A549 (cell line): ENCODE results near the gene ZSCAN10. TPM values are rescaled to one million over a fixed set of nuclear protein-coding genes. Genes with fewer than 3 reads are reported as not detected.

Experiments
- ATAC-seq, 2 experiments: fragments of 200-7000 bp in 1 of 2; fragments of >200 bp in 1 of 2; cut with Nextera tagmentation in 1 of 2; cut with Tn5 transposase in 1 of 2; 3 replicates each; pipeline versions ENCODE4 v1.8.0 to v1.9.1; 2018 to 2020; ENCODE audit warnings: mild to moderate bottlenecking in 1 of 2, moderate library complexity in 1 of 2
- CTCF ChIA-PET: fragments of 300-600 bp; sonication (Branson Sonifier 250); formaldehyde crosslinking; extraction: SDS; loops from one replicate; lab custom pipeline; 2021; ENCODE audit warnings: antibody characterized with exemption, inconsistent platforms; lab: Yijun Ruan, JAX
- POLR2A ChIA-PET: fragments of 350-600 bp; formaldehyde crosslinking; extraction: SDS; loops from one replicate; lab custom pipeline; 2021; ENCODE audit warnings: antibody characterized with exemption, inconsistent platforms; lab: Yijun Ruan, JAX
- DNase-seq, 2 experiments: peaks; one replicate each; pipeline versions ENCODE4 v3.0.0 to v3.0.0-alpha.2; 2011 to 2016; ENCODE audit warnings: low read depth in 1 of 2, low spot score in 1 of 2
- FAIRE-seq: peaks from 2 replicates; lab custom pipeline; 2011; peaks lifted over from hg19 to GRCh38; lab: Jason Lieb, UNC
- H3K27ac ChIP-seq, 2 experiments: fragments of >200 bp; sonication (Bioruptor Twin); formaldehyde crosslinking; 3 replicates each; pipeline ENCODE4 v1.5.1; 2016 to 2017
- H3K4me1 ChIP-seq: fragments of >200 bp; sonication (Bioruptor Twin); formaldehyde crosslinking; 3 replicates; pipeline ENCODE4 v1.6.1; 2016
- H3K4me2 ChIP-seq: fragments of >200 bp; sonication (Bioruptor Twin); formaldehyde crosslinking; 3 replicates; pipeline ENCODE4 v1.6.1; 2016
- H3K4me3 ChIP-seq: fragments of >200 bp; sonication (Bioruptor Twin); formaldehyde crosslinking; 3 replicates; pipeline ENCODE4 v1.5.1; 2016
- H3K9me3 ChIP-seq: fragments of >200 bp; sonication (Bioruptor Twin); formaldehyde crosslinking; 3 replicates; pipeline ENCODE4 v1.6.1; 2016
- ATOH8 ChIP-seq: fragments of 250-450 bp; sonication (Bioruptor Pico); IDR thresholded peaks from 2 replicates; pipeline ENCODE4 v1.5.0; 2020; ENCODE audit warnings: low read depth, mild to moderate bottlenecking, moderate library complexity
- CBX8 ChIP-seq: fragments of 200-600 bp; sonication (generic); IDR thresholded peaks from 2 replicates; pipeline ENCODE4 v1.6.1; 2016
- CEBPB ChIP-seq, 2 experiments: fragments of >200 bp in 1 of 2; sonication (Bioruptor Twin) in 1 of 2; formaldehyde crosslinking in 1 of 2; IDR thresholded peaks; 2 replicates each; pipeline ENCODE4 v1.6.1; 2012 to 2016
- CHD2 ChIP-seq: fragments of 150-350 bp; IDR thresholded peaks from 2 replicates; pipeline ENCODE4 v1.6.1; 2014; ENCODE audit warnings: low read length; ENCODE audit not compliant: partially characterized antibody
- CHD4 ChIP-seq: fragments of 200-600 bp; sonication (generic); IDR thresholded peaks from 2 replicates; pipeline ENCODE4 v1.6.1; 2016; ENCODE audit warnings: antibody characterized with exemption, mild to moderate bottlenecking, borderline replicate concordance
- E2F6 ChIP-seq: IDR thresholded peaks from 2 replicates; pipeline ENCODE4 v1.6.1; 2012; ENCODE audit warnings: low read depth, borderline replicate concordance
- EHF ChIP-seq: fragments of 250-450 bp; sonication (Bioruptor Pico); IDR thresholded peaks from 2 replicates; pipeline ENCODE4 v1.5.0; 2020; ENCODE audit warnings: mild to moderate bottlenecking
- EHMT2 ChIP-seq: fragments of 200-600 bp; sonication (generic); IDR thresholded peaks from 2 replicates; pipeline ENCODE4 v1.6.1; 2016; ENCODE audit warnings: antibody characterized with exemption, low read depth, mild to moderate bottlenecking, moderate library complexity
- FOSB ChIP-seq: fragments of 250-450 bp; sonication (Bioruptor Pico); IDR thresholded peaks from 2 replicates; pipeline ENCODE4 v1.5.0; 2020; ENCODE audit warnings: mild to moderate bottlenecking, moderate library complexity
- GATA3 ChIP-seq: IDR thresholded peaks from 2 replicates; pipeline ENCODE4 v1.6.1; 2012; ENCODE audit warnings: borderline replicate concordance
- HDAC2 ChIP-seq: fragments of 200-600 bp; sonication (generic); IDR thresholded peaks from 2 replicates; pipeline ENCODE4 v1.6.1; 2016
- HOXA7 ChIP-seq: fragments of 250-450 bp; sonication (Bioruptor Pico); IDR thresholded peaks from 2 replicates; pipeline ENCODE4 v1.5.0; 2020; ENCODE audit warnings: mild to moderate bottlenecking, moderate library complexity
- JUN ChIP-seq, 2 experiments: fragments of >200 bp; sonication (Bioruptor Twin); formaldehyde crosslinking; IDR thresholded peaks; 2 replicates in 1 of 2; 3 replicates in 1 of 2; pipeline ENCODE4 v1.6.1; 2016 to 2017
- KDM5A ChIP-seq: fragments of 200-600 bp; sonication (generic); IDR thresholded peaks from 2 replicates; pipeline ENCODE4 v1.6.1; 2016; ENCODE audit warnings: antibody characterized with exemption, mild to moderate bottlenecking
- MAFK ChIP-seq: fragments of 450-650 bp; IDR thresholded peaks from 2 replicates; pipeline ENCODE4 v1.6.1; 2014; ENCODE audit not compliant: partially characterized antibody
- MAX ChIP-seq: IDR thresholded peaks from 2 replicates; pipeline ENCODE4 v1.6.1; 2012
- MAZ ChIP-seq: fragments of 150-350 bp; IDR thresholded peaks from 2 replicates; pipeline ENCODE4 v1.6.1; 2014; ENCODE audit warnings: antibody characterized with exemption, low read depth, low read length, borderline replicate concordance
- MYC ChIP-seq: IDR thresholded peaks from 2 replicates; pipeline ENCODE4 v1.6.1; 2012; ENCODE audit warnings: mild to moderate bottlenecking, inconsistent platforms, low read length, improper control_type of control experiment, borderline replicate concordance
- NPAS2 ChIP-seq: fragments of 250-450 bp; sonication (Bioruptor Pico); IDR thresholded peaks from 2 replicates; pipeline ENCODE4 v1.8.0; 2022; ENCODE audit warnings: mild to moderate bottlenecking, moderate library complexity, borderline replicate concordance
- PHF8 ChIP-seq: fragments of 200-600 bp; sonication (generic); IDR thresholded peaks from 2 replicates; pipeline ENCODE4 v1.6.1; 2016; ENCODE audit warnings: low read depth, mild to moderate bottlenecking, antibody characterized with exemption, moderate library complexity, borderline replicate concordance
- POLR2A ChIP-seq: IDR thresholded peaks from 2 replicates; pipeline ENCODE4 v1.6.1; 2012; ENCODE audit warnings: mild to moderate bottlenecking, low read length
- RCOR1 ChIP-seq: fragments of 150-350 bp; IDR thresholded peaks from 2 replicates; pipeline ENCODE4 v1.6.1; 2014; ENCODE audit warnings: antibody characterized with exemption, low read length, low read depth
- TP53 ChIP-seq: fragments of 250-450 bp; sonication (Bioruptor Pico); IDR thresholded peaks from 2 replicates; pipeline ENCODE4 v1.5.0; 2021; ENCODE audit warnings: mild to moderate bottlenecking, moderate library complexity
- WGBS: methylation state at CpG from one replicate; pipeline ENCODE4 v1.1.6; 2017; ENCODE audit errors: missing lambda C conversion rate; 5-methylcytosine and 5-hydroxymethylcytosine counted together
- polyA plus RNA-seq, 4 experiments: library from polyadenylated mRNA; depleted of rRNA in 3 of 4; stranded (reverse); fragments of >200 nt; fragmentation: RNase III in 1 of 4; extraction: RNeasy Plus Mini Kit Qiagen cat#74134 plus additional on column Dnase treatment in 1 of 4; gene quantifications; 2 replicates in 3 of 4; 3 replicates in 1 of 4; pipeline ENCODE4 v1.2.3, GENCODE V29; 2011 to 2017

The ZSCAN10 gene
- polyA plus RNA-seq, 2 of the 4 experiments (the other 2 are of a cell fraction) = 0.08 TPM; not detected in 1

- peak overlapping the region; percentile 87 to 90 for H3K27ac ChIP-seq
- peak in 1 of 2 experiments; percentile 72; a peak in 4 of 6 replicates for ATAC-seq
- peak overlapping the region; percentile 98 for H3K4me3 ChIP-seq
- POLR2A ChIA-PET = interaction anchor here (0.6 to 2.7 kb wide), 24 partner anchors 9 to 1599 kb away, joined by 3 to 64 read pairs (median 6); partner anchors contain the start of genes ANKS3, OR1F1, PAQR4 and ZNF205
- FAIRE-seq = no peak
- peaks cover 13% of the 10 kb centered on the region; the same call in 1 of the 3 replicates for H3K4me1 ChIP-seq
- CTCF ChIA-PET = interaction anchor here (1.2 to 11.1 kb wide), 10 partner anchors 9 to 107 kb away, joined by 3 to 186 read pairs (median 5); partner anchors contain the start of gene IL32
- DNase-seq = no peak
- whole genome bisulfite sequencing = under 1% methylated on average over 21 of the region's 43 CpGs
- H3K9me3 ChIP-seq = no peaks in the 10 kb centered on the region
- H3K4me2 ChIP-seq = peak overlapping the region; percentile 83
- TF ChIP-seq RCOR1 (no peak), GATA3 (no peak), MAFK (no peak), EHMT2 (no peak), EHF (no peak), POLR2A (peak; percentile 70), CHD2 (no peak), NPAS2 (no peak), PHF8 (peak; percentile 65; the same call in 1 of the 2 replicates), FOSB (CRISPR knock-in tag) (no peak)
- TF ChIP-seq, all 56 proteins: peak for 2
Measured at GRCh38 chr16:3135126-3135715, 36.1 kb upstream of the ZSCAN10 start.

- CTCF ChIA-PET = interaction anchor here (1.0 to 11.1 kb wide), 12 partner anchors 9 to 107 kb away, joined by 3 to 186 read pairs (median 5); partner anchors contain the start of gene IL32
- peak; percentile 94 to 98 for DNase-seq
- H3K27ac ChIP-seq = peak within 1 kb of the TSS; percentile 90 to 98
- TF ChIP-seq CHD4 = no peak
- no peak for TF ChIP-seq MAZ
- peak; percentile 51; the same call in 1 of the 2 replicates for TF ChIP-seq MAX
- peak; percentile 11; the same call in 1 of the 2 replicates for TF ChIP-seq MYC
- TF ChIP-seq CEBPB (IDR thresholded peaks at IDR 0.05) = no peak
- TF ChIP-seq TP53 (CRISPR knock-in tag) = no peak
- no peak for TF ChIP-seq CBX8
- 0 out of 2 replicates have a peak, but pooled peaks have one; percentile 31 for TF ChIP-seq HDAC2
- TF ChIP-seq EHMT2 = no peak
- peak; percentile 81 for TF ChIP-seq PHF8
- TF ChIP-seq E2F6 = no peak; the same call in 1 of the 2 replicates
- TF ChIP-seq RCOR1 = no peak
- no peak for TF ChIP-seq HOXA7 (CRISPR knock-in tag)
- TF ChIP-seq ATOH8 = no peak
- peak; percentile 68 to 81; a peak in 4 of 5 replicates for TF ChIP-seq JUN (IDR thresholded peaks at IDR 0.05)
- TF ChIP-seq KDM5A = peak; percentile 79
- TF ChIP-seq, all 56 proteins: peak for 6
- ATAC-seq = peak; percentile 95 to 96
- H3K4me2 ChIP-seq = peak within 1 kb of the TSS; percentile 98
- H3K4me3 ChIP-seq = peak within 1 kb of the TSS; percentile 98
- H3K4me1 ChIP-seq = peaks cover 16% of the 10 kb centered on the region; the same call in 1 of the 3 replicates
- POLR2A ChIA-PET = interaction anchor here (0.6 to 2.7 kb wide), 25 partner anchors 8 to 1599 kb away, joined by 3 to 64 read pairs (median 6); partner anchors contain the start of genes ANKS3, OR1F1, PAQR4 and ZNF205
- FAIRE-seq = peak; percentile 54
- 4% methylated on average over 35 of the region's 63 CpGs for WGBS
- no peaks in the 10 kb centered on the region for H3K9me3 ChIP-seq
Measured at GRCh38 chr16:3134338-3135125, 35.4 kb upstream of the ZSCAN10 start, which contains the start of gene ZNF213. Gene ZNF213 (plus strand): TSS chr16:3135029. CDS start chr16:3137281, 2,252 bp downstream.
